GM19099 (cell line): ENCODE data around the gene KRTAP10-10.

Experiments
- POLR2A ChIP-seq: IDR thresholded peaks from 3 replicates; pipeline ENCODE4 v1.6.1; 2011; ENCODE audit warnings: low read depth; ENCODE audit not compliant: insufficient read length; ENCODE audit errors: extremely low read depth

Gene KRTAP10-10

DNA sequence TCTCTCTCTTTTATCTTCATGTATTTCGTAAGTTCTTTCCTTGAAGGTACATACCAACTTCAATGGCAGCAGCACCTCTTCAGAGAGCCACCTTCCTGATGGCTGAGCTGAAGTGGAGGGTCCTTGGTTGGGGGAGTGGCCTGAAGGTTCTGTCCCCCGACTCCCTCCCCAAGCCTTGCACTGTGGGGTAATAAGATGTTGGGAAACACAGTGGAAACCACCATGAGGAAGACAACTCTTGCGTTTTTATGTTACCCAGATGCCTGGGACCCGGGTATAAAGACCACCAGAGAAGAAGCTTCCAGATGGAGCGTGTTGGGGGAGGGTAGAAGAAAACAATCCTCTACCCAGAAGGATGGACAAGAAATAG lies 21.4 kb downstream of the KRTAP10-10 start:
- no peak for TF ChIP-seq POLR2A

- TF ChIP-seq POLR2A = no peak
Observed at GRCh38 chr21:44658913-44659595, 21.9 kb downstream of the KRTAP10-10 start.

DNA sequence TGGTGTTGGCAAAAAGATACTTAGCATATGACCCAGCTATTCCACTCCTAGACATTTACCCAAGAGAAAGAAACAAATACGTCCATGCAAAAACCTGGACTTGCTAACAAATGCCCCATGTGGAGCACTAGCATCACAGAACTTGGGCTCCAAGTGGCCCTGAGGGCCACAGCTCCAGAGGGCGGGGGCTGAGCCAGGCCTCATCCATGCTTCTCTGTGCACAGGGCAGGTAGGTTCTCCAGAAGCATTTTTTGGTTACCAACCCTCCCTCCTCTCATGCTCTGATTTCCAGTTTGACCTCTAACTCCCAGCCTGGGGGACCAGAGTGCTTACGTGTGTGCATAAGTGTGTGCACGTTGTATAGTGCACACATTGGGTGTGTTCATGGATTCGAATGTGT lies 27.5 kb downstream of the KRTAP10-10 start:
- TF ChIP-seq POLR2A = no peak

DNA sequence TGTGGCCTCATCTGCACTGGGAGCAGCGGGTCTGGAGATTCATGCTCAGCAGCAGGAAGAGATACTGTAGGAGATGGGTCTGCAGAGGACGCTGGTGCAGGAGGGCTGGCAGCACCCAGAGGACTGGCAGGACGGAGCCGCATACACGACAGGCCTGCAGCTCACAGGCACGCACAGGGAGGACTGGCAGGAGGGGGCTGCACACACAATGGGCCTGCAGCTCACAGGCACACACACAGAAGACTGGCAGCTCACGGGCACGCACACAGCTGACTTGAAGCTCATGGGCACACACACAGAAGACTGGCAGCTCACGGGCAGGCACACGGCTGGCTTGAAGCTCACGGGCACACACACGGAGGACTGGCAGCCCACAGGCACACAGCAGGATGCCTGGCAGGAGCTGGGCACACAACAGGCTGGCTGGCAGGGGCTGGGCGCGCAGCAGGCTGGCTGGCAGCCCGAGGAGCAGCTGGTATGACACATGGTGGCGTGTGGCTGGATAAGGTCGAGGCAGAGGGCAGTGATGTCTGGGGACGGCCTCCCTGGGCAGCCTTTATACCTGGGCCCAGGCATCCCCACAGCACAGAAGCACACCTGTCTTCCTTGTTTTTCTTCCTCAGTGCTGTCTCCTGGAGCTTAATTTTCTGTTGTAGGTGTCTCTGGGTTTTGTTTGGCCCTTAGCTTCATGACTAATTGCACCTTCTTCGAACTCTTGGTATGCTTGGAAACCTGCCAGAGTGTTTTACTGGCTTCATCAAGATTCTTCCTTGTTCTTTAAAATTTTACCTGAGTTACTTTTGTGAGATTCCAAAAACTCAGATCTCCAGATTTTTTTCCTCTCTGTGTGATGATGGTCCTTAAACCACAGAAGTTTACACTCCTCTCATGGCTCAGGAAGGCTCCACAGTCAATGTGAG lies 29.5 kb downstream of the KRTAP10-10 start, which contains the start of gene KRTAP12-2:
Gene KRTAP12-2, minus strand, starts transcription at position 527 of the 920 bp plus-strand sequence. Its CDS starts 41 bp downstream, at position 486.
- TF ChIP-seq POLR2A = no peak

DNA sequence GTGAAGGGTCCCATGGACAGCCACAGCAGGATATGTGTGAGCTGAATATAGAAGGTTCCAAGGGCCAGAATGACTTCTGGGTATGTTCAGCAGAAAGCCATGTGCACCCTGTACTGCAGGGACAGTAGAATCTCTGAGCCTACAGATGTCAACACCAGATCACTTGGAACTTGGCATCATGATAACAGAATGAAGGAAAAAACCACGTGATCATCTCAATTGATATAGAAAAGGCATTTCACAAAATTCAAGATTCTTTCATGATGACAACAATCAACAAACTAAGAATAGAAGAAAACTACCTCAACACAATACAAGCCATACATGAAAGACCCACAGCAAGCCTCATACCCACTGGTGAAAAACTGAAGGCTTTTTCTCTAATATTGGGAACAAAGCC lies 30.5 kb downstream of the KRTAP10-10 start:
- TF ChIP-seq POLR2A = no peak

GRCh38 chr21:44670642-44671432 lies 33.7 kb downstream of the KRTAP10-10 start:
- TF ChIP-seq POLR2A = no peak

DNA sequence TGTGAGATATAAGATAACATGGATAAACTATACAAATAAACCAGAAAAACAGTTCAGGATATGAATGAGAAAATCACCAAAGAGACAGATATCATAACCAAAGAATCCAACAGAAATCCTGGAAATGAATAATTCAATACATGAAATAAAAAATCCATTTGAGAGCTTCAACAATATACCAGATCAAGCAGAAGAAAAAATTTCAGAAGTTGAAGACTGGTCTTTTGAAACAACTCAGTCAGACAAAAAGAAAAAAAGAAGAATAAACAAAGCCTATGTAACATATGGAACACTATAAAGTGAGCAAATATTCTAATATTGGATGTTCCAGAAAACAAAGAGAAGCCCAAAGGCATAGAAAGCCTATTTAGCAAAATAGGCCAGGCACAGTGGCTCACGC lies 34.8 kb downstream of the KRTAP10-10 start:
- TF ChIP-seq POLR2A = no peak

DNA sequence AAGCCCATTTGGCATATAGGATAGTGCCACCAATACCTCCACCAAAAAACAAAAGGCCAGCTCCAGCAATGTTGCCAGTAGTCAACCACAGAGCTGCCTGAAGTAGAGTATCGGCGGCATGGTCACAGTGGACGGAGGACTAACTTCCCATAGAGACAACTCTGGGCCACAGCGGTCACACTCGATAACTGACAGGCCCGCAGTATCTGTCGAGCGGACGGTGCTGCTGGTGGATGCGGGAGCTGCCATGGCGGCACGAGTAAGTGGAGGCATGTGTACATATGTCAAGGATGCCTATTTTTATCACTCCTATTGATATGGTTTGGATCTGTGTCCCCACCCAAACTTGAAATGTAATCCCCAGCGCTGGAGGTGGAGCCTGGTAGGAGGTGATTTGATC lies 40.7 kb downstream of the KRTAP10-10 start:
- no peak for TF ChIP-seq POLR2A

DNA sequence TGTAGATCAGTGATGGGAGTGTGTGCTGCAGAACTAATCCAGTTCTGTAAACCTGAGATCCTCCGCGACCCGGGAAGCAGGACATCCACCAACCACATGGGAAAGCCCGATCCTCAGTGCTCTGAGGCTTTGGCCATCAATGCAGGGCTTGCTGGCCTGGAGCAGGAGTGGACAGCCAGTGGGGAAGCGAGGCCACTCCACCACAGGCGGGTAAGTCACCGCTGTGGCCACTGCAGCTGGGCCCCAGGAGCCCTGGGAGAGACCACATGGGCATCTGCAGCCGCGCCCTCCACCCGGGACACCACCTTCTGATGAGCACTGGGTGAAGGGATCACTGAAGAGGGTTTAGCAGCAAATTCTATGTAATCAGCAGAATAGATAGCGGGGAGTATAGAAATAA lies 44.0 kb downstream of the KRTAP10-10 start:
- no peak for TF ChIP-seq POLR2A

- no peak for TF ChIP-seq POLR2A
Observed at GRCh38 chr21:44681861-44682579, 44.9 kb downstream of the KRTAP10-10 start, which contains the start of gene KRTAP12-1. TSS of gene KRTAP12-1 (minus strand) at chr21:44682163. CDS start at chr21:44682123, 40 bp downstream.

DNA sequence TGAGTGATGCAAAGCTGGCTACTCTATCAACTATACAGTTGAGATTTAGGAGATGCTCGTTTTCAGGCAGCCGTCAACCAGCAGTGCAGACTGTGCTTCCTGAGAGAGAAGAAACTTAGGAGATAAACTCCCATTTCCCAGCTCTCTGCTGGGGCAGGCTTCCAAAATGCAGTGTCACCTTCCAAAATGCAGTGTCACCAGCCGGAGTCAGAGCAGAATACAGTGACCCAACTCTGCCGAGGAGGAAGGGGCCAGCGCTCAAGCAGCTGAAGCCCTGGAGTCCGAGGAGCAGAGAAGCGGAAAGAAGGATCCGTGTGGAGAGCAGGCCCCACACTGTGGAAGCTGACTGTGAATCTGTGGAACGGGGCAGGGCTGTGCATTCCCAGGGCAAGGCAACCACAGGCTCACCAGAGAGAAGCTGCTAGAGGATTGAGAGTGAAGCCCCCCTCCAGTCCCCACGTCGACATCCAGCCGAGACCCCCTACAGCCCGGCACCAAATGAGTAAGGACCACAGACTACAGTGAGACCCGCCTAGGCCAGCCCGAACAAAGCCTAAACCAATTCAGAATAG lies 45.5 kb downstream of the KRTAP10-10 start:
- TF ChIP-seq POLR2A = no peak

- no peak for TF ChIP-seq POLR2A
Observed at GRCh38 chr21:44684077-44684476, 46.9 kb downstream of the KRTAP10-10 start.

- no peak for TF ChIP-seq POLR2A
Observed at GRCh38 chr21:44684483-44684882, 47.3 kb downstream of the KRTAP10-10 start.
